Left forelimb (tissue), 1 donor: ENCODE results near the gene CEMIP2.

Experiments
- DNase-seq: peaks from one replicate; pipeline ENCODE4 v3.0.0-alpha.2; 2018; ENCODE audit warnings: low spot score

CEMIP2 gene

DNA sequence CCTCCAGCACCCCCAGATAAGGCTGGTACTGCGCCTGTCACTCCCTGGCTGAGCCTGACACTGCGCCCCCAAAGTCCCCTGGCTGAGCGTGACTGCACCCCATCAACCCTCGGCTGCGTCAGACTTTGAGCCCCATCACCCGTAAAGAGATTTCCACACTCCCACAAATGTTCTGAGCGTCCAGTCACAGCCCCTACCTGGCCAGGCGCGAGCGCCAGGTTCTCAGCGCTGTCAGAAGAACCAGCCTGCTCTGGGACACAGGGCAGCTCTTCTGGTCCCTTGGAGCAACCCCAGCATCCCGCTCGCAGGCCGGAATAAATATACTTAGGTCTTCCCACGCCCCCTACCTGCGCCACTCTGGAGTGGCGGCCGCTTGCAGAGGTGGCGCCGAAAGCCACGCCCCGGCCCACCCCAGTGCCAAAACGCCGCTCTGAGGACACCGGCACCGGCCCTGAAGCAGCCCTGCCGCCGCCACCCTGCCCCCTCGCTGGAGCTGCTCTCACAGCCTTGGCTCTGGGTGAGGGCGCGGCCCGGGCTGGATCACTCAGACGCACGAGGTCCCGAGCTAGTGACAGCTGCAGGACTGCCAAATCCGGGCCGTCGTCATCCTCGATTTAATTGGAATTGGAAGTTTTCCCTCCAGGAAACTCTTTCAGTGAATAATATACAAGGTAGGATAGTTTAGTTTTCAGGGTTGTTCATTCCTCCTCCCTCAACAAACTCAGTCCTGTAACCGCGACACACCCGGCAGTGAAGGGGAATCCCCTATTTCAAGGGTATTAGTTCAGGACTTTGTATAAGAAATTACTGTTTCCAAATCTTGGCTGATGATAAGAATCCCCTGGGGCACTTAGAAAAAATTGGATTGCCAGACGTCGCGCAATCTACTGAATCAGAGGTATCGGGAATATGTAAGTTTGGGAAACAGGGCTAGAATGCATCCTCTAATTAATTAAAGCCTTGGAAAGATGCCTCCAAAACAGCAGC lies 1.2 kb upstream of the CEMIP2 start:
- peak; percentile 81 for DNase-seq

DNA sequence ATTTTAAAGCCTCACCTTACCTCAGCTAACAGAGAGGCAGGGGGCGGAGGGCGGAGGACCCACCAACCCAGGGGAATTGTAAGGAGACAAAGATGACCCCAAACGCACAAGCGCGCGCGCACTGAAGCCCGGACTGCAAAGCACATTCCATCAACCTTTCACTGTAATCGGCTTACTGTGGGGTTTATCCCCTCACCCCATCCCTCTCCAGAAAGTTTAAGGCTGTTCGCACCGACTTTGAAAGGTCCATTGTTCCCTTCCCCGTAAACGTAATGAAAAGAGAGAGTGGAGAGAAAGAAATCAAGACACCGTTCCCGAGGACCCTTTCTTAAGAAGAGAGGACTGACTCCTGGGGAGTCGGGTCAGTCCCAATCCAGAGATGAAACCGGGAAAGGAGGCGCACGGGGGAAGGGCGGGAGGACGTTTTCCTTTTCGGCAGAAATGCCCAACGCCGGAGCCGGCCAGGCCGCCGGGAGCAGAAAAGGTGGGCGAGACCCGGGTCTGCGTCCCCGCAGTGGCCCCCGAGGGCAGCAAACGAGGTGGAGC lies 464 bp downstream of the CEMIP2 start:
- DNase-seq, result no peak

- no peak for DNase-seq
Observed at GRCh38 chr9:71767163-71767775, 1.0 kb downstream of the CEMIP2 start.

- DNase-seq, result no peak
Observed at GRCh38 chr9:71766663-71767062, 1.6 kb downstream of the CEMIP2 start.

DNA sequence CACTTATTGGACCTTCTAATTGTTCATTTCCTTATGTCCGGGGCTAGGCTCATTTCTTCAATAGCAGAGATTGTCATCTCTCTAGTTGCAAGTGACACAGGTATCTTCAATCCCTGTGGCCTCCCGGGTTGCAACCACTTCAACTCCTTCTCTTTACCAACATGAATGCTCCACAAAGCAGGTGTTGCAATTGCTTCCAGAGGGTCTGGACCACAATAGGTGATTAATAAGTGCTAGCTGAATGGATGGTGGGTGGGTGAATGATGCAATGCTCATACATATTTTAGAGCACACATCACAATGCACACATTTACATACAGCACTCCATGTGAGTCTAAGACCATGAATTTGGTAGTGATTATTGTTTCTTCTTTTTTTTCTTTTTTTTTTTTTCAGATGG lies 2.6 kb downstream of the CEMIP2 start:
- no peak for DNase-seq

DNA sequence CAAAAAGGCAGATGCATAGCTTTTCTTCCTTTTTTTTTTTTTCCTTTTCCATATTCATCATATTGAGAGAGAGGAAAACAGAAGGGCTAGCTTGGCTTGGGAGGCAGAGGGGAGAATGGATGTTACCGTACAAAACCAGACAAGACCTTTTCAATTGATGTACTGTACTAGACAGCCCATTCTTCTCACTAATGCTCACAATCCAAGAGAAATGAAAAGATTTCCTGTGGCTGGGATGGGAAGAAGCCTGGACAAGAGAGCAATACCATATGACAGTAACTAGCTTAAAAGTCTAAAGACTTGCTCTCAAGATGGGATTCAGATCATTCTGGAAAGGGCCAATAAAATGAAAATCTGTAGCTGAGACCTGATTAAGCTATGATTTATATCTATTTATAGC lies 3.4 kb downstream of the CEMIP2 start:
- DNase-seq, result no peak

DNA sequence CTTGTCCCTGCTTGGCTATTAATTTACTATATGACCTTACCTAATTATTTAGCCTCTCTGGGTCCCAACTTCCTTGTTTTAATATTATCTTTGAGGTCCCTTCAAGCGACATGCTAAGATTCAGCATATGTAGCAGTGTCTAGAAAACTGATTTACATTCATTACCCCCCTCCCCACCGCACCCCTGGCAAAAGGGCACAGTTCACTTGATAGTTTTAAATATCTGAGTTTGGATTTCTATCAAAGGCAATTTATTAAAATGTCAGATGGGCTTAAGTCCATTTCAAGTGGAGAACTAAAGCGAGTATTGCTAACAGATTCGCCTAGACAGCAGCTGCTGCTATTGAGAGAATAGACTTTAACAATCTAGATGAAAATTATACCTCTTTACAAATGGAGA lies 3.9 kb downstream of the CEMIP2 start:
- no peak for DNase-seq

DNA sequence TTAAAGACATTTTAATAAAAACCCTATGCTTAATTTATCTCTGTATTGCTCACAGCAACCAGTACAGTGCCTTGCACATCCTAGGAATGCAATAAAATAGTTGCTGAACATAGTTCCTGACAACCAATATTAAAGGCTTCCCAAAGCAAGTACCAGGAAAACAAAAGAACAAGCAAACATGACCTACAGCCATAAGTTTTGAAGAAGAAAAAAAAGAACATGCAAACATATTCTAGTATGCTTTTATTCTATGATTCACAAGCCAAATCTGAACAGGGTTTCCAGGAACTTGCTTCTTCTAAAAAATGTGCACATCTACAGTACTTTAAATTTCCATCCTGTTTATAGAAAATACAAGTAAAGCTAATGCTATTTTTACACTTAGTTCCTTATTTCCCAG lies 4.5 kb downstream of the CEMIP2 start:
- DNase-seq, result no peak

- DNase-seq, result no peak
Observed at GRCh38 chr9:71762900-71763653, 5.2 kb downstream of the CEMIP2 start.

- DNase-seq, result no peak
Observed at GRCh38 chr9:71761938-71762353, 6.4 kb downstream of the CEMIP2 start.

- no peak for DNase-seq
Observed at GRCh38 chr9:71760901-71761300, 7.4 kb downstream of the CEMIP2 start.

DNA sequence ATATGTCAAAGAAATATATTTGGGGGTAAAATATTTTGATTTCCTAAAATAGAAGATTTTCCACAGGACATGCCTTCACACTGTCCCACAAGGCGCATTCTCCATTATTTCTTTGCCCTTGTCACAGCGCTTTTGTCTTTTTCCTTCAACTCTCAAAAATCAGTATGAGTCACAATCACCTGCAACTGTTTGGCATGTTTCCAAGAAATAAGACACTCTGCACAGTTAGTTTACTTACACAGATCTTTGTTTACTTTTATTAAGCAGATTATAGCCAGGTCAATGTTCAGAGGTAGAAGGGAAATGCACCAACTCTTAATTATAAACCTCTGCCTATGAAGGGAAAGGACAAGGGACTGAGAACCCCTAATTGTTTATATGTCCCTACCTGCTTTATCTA lies 9.5 kb downstream of the CEMIP2 start:
- DNase-seq, result no peak

- no peak for DNase-seq
Observed at GRCh38 chr9:71758277-71758676, 10.0 kb downstream of the CEMIP2 start.

DNA sequence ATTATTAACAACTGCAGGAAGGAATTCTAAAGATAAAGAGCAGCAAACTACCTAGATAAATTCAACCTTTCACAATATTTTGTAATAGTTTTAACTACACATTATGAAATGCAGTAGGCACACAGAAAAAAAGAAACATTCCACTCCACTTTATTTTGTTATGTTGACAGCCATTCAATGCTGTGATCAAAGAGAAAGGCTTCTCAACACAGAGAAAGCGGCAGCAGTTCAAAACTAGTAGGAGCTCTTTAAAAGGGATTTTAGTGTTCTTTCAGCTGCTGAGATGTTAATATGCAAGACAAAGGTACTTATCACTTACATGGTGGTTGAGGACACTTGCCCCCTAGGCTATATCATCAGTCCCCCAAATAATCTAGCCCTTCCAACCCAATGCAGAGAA lies 11.6 kb downstream of the CEMIP2 start:
- no peak for DNase-seq

- DNase-seq, result no peak
Observed at GRCh38 chr9:71755869-71756268, 12.4 kb downstream of the CEMIP2 start.

GRCh38 chr9:71755230-71755629 lies 13.1 kb downstream of the CEMIP2 start:
- no peak for DNase-seq

GRCh38 chr9:71754151-71754550 lies 14.2 kb downstream of the CEMIP2 start:
- DNase-seq, result no peak

DNA sequence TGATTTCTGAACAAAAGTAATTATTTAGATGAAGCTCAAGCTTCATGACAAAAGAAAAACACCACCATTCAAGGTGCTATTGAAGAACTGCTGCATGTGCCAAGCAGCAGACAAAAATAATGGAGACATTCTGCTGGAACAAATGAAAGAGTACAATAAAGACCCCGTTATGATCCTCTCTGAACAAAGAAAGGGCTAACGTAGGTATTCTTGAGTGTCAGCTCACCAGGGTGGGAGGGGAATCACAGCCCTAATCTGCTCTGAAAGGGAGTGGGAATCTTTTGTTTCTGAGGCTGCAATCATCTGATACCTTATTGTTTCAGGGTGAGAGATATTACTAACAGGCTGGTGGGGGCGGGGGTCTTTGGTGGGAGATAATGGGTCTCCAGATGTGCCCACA lies 15.4 kb downstream of the CEMIP2 start:
- no peak for DNase-seq

DNA sequence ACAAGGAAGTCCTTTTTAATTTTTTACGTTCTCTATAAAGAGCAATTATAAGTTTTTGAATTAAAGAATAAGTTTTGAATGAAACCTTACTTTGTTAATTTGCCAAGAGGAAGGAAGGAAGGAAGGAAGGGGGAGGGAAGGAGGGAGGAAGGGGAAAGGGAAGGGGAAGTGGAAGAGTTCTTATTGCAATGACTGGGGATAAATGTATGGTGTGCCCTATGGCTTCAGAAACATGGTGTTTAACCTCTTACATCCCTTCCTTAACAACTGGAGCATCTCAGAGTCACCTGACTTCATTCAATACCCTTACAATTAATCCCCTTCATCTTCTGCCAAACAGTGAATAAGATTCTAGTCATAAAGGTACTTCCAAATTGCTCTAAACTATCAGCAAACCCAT lies 16.0 kb downstream of the CEMIP2 start:
- no peak for DNase-seq

- no peak for DNase-seq
Observed at GRCh38 chr9:71748280-71748743, 20.0 kb downstream of the CEMIP2 start.

- no peak for DNase-seq
Observed at GRCh38 chr9:71747576-71747975, 20.7 kb downstream of the CEMIP2 start.

DNA sequence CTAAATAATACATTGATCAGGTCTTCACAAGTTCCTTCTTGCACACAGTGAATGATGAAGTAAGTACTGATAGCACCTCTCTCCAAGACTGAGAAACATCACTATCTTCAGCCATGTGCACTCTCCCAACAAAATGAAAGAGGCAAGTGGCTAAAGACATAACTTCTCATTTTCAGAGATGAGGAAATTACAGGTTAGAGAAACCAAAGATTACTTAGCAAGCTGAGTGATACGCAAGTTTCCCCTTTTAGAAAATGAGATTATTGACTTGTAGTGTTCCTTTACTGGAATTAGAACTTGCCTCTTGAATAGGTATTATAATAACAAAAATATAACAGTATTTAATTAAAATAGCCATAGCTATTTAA lies 21.6 kb downstream of the CEMIP2 start:
- no peak for DNase-seq
